ENCODE measurements around the gene RNF115.

RNF115 gene

GRCh38 chr1:145707183-145707867 lies 116.6 kb downstream of the RNF115 start, which contains the start of gene PDZK1:
Gene PDZK1, minus strand, starts transcription at chr1:145707368. Its CDS starts 19,347 bp downstream, at chr1:145688021.
- H4K20me1 ChIP-seq (ENCODE audit: insufficient read depth, low read length, poor library complexity, severe bottlenecking): no peaks in the 10 kb centered on the region
- no peak within 1 kb of the TSS for H2AFZ ChIP-seq (ENCODE audit: low read length)
- H3K4me2 ChIP-seq (ENCODE audit: low read depth, low read length, poor library complexity, severe bottlenecking): no peak within 1 kb of the TSS
- no peaks in the 10 kb centered on the region for H3K79me2 ChIP-seq (ENCODE audit: insufficient read depth, low read length)
- TF ChIP-seq CTCF (conservative IDR thresholded peaks at IDR 0.05; ENCODE audit: low read length) (no peak), EZH2phosphoT487 (IDR thresholded peaks at IDR 0.05; ENCODE audit: borderline replicate concordance) (no peak)
- H3K4me3 ChIP-seq (ENCODE audit: low read length, poor library complexity, severe bottlenecking): no peak within 1 kb of the TSS
- H3K27me3 ChIP-seq (ENCODE audit: insufficient read depth, low read length, poor library complexity, severe bottlenecking): no peaks in the 10 kb centered on the region
- H3K4me1 ChIP-seq (ENCODE audit: insufficient read depth, low read length, poor library complexity, severe bottlenecking): peaks cover 4% of the 10 kb centered on the region
- no peaks in the 10 kb centered on the region for H3K9me2 ChIP-seq (replicated peaks; ENCODE audit: low read depth, low read length)
- H3F3A ChIP-seq (ENCODE audit: low read depth): no peaks in the 10 kb centered on the region
- no peaks in the 10 kb centered on the region for H3K9me3 ChIP-seq (ENCODE audit: insufficient read depth, low read depth, low read length)
- H3K9ac ChIP-seq (ENCODE audit: low read depth, low read length, poor library complexity, severe bottlenecking): no peak within 1 kb of the TSS
- H3K36me3 ChIP-seq (ENCODE audit: insufficient read depth, low read length): no peaks in the 10 kb centered on the region

GRCh38 chr1:145706086-145706664 lies 117.7 kb downstream of the RNF115 start:
- no peak overlapping the region for H3K4me3 ChIP-seq (ENCODE audit: low read length, poor library complexity, severe bottlenecking)
- H3K4me2 ChIP-seq (ENCODE audit: low read depth, low read length, poor library complexity, severe bottlenecking): no peak overlapping the region
- H3K9me3 ChIP-seq (ENCODE audit: insufficient read depth, low read depth, low read length): no peaks in the 10 kb centered on the region
- no peak overlapping the region for H3K9ac ChIP-seq (ENCODE audit: low read depth, low read length, poor library complexity, severe bottlenecking)
- TF ChIP-seq CTCF (conservative IDR thresholded peaks at IDR 0.05; ENCODE audit: low read length) (no peak), EZH2phosphoT487 (IDR thresholded peaks at IDR 0.05; ENCODE audit: borderline replicate concordance) (no peak)
- H3K79me2 ChIP-seq (ENCODE audit: insufficient read depth, low read length): no peaks in the 10 kb centered on the region
- H3K27me3 ChIP-seq (ENCODE audit: insufficient read depth, low read length, poor library complexity, severe bottlenecking): no peaks in the 10 kb centered on the region
- no peaks in the 10 kb centered on the region for H3K9me2 ChIP-seq (replicated peaks; ENCODE audit: low read depth, low read length)
- no peaks in the 10 kb centered on the region for H3F3A ChIP-seq (ENCODE audit: low read depth)
- no peaks in the 10 kb centered on the region for H3K36me3 ChIP-seq (ENCODE audit: insufficient read depth, low read length)
- H4K20me1 ChIP-seq (ENCODE audit: insufficient read depth, low read length, poor library complexity, severe bottlenecking): no peaks in the 10 kb centered on the region
- no peaks in the 10 kb centered on the region for H3K4me1 ChIP-seq (ENCODE audit: insufficient read depth, low read length, poor library complexity, severe bottlenecking)
- H2AFZ ChIP-seq (ENCODE audit: low read length): no peak overlapping the region

GRCh38 chr1:145705622-145706021 lies 118.3 kb downstream of the RNF115 start:
- Histone ChIP-seq H3K4me2 (ENCODE audit: low read depth, low read length, poor library complexity, severe bottlenecking) (no peak overlapping the region), H2AFZ (ENCODE audit: low read length) (no peak overlapping the region), H3K9ac (ENCODE audit: low read depth, low read length, poor library complexity, severe bottlenecking) (no peak overlapping the region), H3K4me3 (ENCODE audit: low read length, poor library complexity, severe bottlenecking) (no peak overlapping the region), H3K9me2 (replicated peaks; ENCODE audit: low read depth, low read length) (no peaks in the 10 kb centered on the region), H4K20me1 (ENCODE audit: insufficient read depth, low read length, poor library complexity, severe bottlenecking) (no peaks in the 10 kb centered on the region), H3K9me3 (ENCODE audit: insufficient read depth, low read depth, low read length) (no peaks in the 10 kb centered on the region), H3F3A (ENCODE audit: low read depth) (no peaks in the 10 kb centered on the region), H3K79me2 (ENCODE audit: insufficient read depth, low read length) (no peaks in the 10 kb centered on the region), H3K4me1 (ENCODE audit: insufficient read depth, low read length, poor library complexity, severe bottlenecking) (no peaks in the 10 kb centered on the region), H3K27me3 (ENCODE audit: insufficient read depth, low read length, poor library complexity, severe bottlenecking) (no peaks in the 10 kb centered on the region), H3K36me3 (ENCODE audit: insufficient read depth, low read length) (no peaks in the 10 kb centered on the region)
- TF ChIP-seq CTCF (conservative IDR thresholded peaks at IDR 0.05; ENCODE audit: low read length) (no peak), EZH2phosphoT487 (IDR thresholded peaks at IDR 0.05; ENCODE audit: borderline replicate concordance) (no peak)

Measured in Loucy (cell line).